Measurements from ENCODE around the gene UNC5B.
A peak's percentile ranks its signal among the peaks of the same experiment; 100 is the strongest.

UNC5B gene

GRCh38 chr10:71345694-71346093 is 133.3 kb downstream of the UNC5B start:
- DNase-seq (ENCODE audit: low spot score), result no peak

- DNase-seq (ENCODE audit: low spot score), result no peak
These were observed 134.4 kb downstream of the UNC5B start for GRCh38 chr10:71346731-71347130.

GRCh38 chr10:71347587-71348395 is 135.4 kb downstream of the UNC5B start:
- DNase-seq (ENCODE audit: low spot score), result no peak

- DNase-seq (ENCODE audit: low spot score), result no peak
These were observed 136.5 kb downstream of the UNC5B start for GRCh38 chr10:71348850-71349249.

GRCh38 chr10:71349406-71349805 is 137.0 kb downstream of the UNC5B start:
- no peak for DNase-seq (ENCODE audit: low spot score)

- DNase-seq (ENCODE audit: low spot score), result no peak
These were observed 138.7 kb downstream of the UNC5B start for GRCh38 chr10:71351087-71351486.

GRCh38 chr10:71351628-71352319 is 139.4 kb downstream of the UNC5B start:
- peak; percentile 37 for DNase-seq (ENCODE audit: low spot score)
